GM12864 (cell line): Measurements from ENCODE around the gene LPCAT4.
"Not testable (repeated sequence)": the region's sequence is repeated elsewhere in the genome, so short reads cannot be mapped to it uniquely, and the experiment has no call there.

Experiments
- DNase-seq: peaks from one replicate; pipeline ENCODE4 v3.0.0-alpha.2; 2011; ENCODE audit warnings: low read depth
- H3K4me3 ChIP-seq: 2 replicates; pipeline ENCODE4 v1.5.1; 2011; ENCODE audit warnings: mild to moderate bottlenecking, low read depth, low read length, control low read depth
- TF ChIP-seq, protein P1 (sequence below): IDR thresholded peaks from 2 replicates; pipeline ENCODE4 v1.5.1; 2011; ENCODE audit warnings: low read depth, mild to moderate bottlenecking, moderate library complexity, low read length, control low read depth, inconsistent platforms; ENCODE audit errors: missing control alignments

Gene LPCAT4

DNA sequence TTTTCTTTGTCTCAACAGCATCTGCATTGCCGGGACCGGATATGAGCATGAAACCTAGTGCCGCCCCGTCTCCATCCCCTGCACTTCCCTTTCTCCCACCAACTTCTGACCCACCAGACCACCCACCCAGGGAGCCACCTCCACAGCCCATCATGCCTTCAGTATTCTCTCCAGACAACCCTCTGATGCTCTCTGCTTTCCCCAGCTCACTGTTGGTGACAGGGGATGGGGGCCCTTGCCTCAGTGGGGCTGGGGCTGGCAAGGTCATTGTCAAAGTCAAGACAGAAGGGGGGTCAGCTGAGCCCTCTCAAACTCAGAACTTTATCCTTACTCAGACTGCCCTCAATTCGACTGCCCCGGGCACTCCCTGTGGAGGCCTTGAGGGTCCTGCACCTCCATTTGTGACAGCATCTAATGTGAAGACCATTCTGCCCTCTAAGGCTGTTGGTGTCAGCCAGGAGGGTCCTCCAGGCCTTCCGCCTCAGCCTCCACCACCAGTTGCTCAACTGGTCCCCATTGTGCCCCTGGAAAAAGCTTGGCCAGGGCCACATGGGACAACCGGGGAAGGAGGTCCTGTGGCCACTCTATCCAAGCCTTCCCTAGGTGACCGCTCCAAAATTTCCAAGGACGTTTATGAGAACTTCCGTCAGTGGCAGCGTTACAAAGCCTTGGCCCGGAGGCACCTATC is 18.9 kb downstream of the LPCAT4 start:
- no peak overlapping the region for H3K4me3 ChIP-seq
- DNase-seq = no peak
- TF ChIP-seq, protein P1, sequence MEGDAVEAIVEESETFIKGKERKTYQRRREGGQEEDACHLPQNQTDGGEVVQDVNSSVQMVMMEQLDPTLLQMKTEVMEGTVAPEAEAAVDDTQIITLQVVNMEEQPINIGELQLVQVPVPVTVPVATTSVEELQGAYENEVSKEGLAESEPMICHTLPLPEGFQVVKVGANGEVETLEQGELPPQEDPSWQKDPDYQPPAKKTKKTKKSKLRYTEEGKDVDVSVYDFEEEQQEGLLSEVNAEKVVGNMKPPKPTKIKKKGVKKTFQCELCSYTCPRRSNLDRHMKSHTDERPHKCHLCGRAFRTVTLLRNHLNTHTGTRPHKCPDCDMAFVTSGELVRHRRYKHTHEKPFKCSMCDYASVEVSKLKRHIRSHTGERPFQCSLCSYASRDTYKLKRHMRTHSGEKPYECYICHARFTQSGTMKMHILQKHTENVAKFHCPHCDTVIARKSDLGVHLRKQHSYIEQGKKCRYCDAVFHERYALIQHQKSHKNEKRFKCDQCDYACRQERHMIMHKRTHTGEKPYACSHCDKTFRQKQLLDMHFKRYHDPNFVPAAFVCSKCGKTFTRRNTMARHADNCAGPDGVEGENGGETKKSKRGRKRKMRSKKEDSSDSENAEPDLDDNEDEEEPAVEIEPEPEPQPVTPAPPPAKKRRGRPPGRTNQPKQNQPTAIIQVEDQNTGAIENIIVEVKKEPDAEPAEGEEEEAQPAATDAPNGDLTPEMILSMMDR = no peak

GRCh38 chr15:34342737-34343575 is 24.0 kb downstream of the LPCAT4 start, which contains the start of the genes NOP10 and NUTM1:
TSS of gene NOP10 (minus strand) at chr15:34343136. CDS start at chr15:34343073, 63 bp downstream.
TSS of gene NUTM1 (plus strand) at chr15:34343315. CDS start at chr15:34343697, 382 bp downstream.
- DNase-seq = peak; percentile 91
- TF ChIP-seq, protein P1 = peak; percentile 93
- peak within 1 kb of the TSS; percentile 98 for H3K4me3 ChIP-seq

DNA sequence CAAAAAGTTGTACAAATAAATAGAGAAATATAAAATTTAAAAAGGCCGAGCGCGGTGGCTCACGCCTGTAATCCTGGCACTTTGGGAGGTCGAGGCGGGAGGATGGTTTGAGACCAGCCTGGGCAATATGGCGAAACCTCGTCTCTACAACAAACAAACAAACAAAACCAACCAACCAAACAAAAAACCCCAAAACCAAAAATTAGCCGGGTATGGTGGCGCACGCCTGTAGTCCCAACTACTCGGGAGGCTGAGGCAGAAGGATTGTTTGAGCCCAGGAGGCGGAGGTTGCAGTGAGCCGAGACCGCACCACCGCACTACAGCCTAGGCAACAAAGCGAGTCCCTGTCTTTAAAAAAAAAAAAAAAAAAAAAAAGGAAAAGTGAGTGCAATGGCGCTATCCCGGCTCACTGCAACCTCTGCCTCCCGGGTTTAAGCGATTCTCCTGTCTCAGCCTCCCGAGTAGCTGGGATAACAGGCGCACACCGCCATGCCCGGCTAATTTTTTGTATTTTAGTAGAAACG is 24.7 kb downstream of the LPCAT4 start:
- DNase-seq = not testable (repeated sequence)
- H3K4me3 ChIP-seq = peak overlapping the region; percentile 98

DNA sequence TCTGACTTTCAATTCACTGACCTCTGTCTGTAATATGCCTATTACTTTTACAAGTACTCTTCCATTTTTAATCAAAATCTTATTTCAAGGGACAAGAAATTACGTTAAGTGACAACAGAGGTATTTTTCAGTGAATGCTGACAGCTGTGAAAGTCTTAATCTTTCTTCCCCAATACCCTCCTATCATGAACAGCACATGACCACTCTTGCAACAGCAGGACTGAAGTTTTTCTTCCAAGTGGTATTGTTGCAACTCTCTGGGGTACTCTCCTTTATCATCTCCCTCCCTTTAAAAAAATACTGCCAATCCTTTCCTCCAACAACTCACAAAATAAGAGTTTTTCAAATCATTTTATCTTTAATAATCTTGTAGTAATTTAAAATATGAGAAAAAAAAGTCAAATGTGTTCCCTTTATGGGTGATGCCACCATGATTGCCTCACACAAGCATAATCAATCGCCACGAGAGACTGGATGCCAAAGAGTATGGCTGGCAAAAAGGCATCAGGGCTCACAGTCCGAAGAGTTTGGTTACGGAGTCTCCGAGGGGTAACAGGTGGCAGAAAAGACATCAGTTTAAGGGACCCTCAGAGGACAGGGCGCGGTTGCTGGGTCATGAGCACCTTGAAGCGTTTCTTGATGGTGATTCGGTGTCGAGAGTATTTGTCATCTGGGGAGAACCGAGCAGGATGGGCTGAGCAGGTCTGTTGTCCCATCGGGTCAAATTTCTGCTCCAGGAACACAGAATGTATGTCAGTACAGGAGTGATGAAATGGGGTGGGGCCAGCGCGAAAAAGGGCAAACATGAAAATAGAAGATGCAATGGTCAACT is 25.4 kb downstream of the LPCAT4 start:
- peak overlapping the region; percentile 98 for H3K4me3 ChIP-seq
- TF ChIP-seq, protein P1 = no peak
- DNase-seq = no peak

DNA sequence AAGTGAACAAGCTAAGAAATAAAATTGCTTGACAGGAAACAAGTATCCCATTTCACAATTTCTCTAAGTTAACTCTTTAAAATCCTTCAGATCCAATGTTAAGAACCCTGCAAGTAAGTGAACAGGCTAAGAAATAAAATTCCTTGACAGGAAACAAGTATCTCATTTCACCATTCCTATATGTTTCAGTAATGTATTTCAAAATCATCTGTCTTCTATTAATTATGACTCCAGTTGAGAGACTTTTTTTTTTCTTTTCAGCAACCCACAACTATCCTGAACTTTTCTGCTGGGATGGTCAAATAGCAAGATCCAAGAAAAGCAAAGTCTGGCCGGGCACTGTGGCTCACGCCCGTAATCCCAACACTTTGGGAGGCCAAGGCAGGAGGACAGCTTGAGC is 27.1 kb downstream of the LPCAT4 start:
- TF ChIP-seq, protein P1 = no peak
- H3K4me3 ChIP-seq = no peak overlapping the region
- no peak for DNase-seq

DNA sequence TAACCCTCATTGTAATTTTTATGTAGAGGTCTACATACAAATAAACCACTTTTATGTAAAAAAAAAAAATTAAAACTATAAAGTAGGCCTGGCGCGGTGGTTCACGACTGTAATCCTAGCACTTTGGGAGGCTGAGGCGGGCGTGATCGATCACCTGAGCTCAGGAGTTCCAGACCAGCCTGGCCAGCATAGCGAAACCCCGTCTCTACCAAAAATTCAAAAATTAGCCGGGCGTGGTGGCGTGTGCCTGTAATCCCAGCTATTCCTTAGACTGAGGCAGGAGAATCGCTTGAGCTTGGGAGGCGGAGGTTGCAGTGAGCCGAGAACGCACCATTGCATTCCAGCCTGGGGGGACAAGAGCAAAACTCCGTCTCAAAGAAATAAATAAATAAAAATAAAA is 28.6 kb downstream of the LPCAT4 start:
- H3K4me3 ChIP-seq = peak overlapping the region; percentile 94; the same call in 1 of the 2 replicates
- TF ChIP-seq, protein P1 = no peak
- no peak for DNase-seq
